GM10266 (cell line): ENCODE results near the gene ARHGAP26.

Experiments used
- DNase-seq: peaks from one replicate; pipeline ENCODE4 v3.0.0; 2012; ENCODE audit errors: extremely low spot score
- CTCF ChIP-seq: IDR thresholded peaks from 2 replicates; pipeline ENCODE4 v1.5.1; 2012; ENCODE audit warnings: mild to moderate bottlenecking, low read depth; ENCODE audit not compliant: control insufficient read depth, insufficient read depth; ENCODE audit errors: missing control alignments

The ARHGAP26 gene

GRCh38 chr5:142884029-142884428, 113.9 kb downstream of the ARHGAP26 start:
- no peak for TF ChIP-seq CTCF
- DNase-seq, result no peak

GRCh38 chr5:142886211-142886610, 116.0 kb downstream of the ARHGAP26 start:
- no peak for DNase-seq
- TF ChIP-seq CTCF, result no peak

GRCh38 chr5:142886956-142887355, 116.8 kb downstream of the ARHGAP26 start:
- TF ChIP-seq CTCF, result no peak
- DNase-seq, result no peak

GRCh38 chr5:142888469-142889085, 118.4 kb downstream of the ARHGAP26 start:
- TF ChIP-seq CTCF, result peak; percentile 67
- DNase-seq, result peak; percentile 24

- DNase-seq, result no peak
- no peak for TF ChIP-seq CTCF
Observed at GRCh38 chr5:142892021-142892420, 121.8 kb downstream of the ARHGAP26 start.

- DNase-seq, result no peak
- no peak for TF ChIP-seq CTCF
Observed at GRCh38 chr5:142894315-142894714, 124.1 kb downstream of the ARHGAP26 start.

GRCh38 chr5:142894749-142895148, 124.6 kb downstream of the ARHGAP26 start:
- TF ChIP-seq CTCF, result no peak
- DNase-seq, result no peak
